ENCODE data around the gene GPRC5C. TPM values are rescaled to one million over a fixed set of nuclear protein-coding genes. Genes with fewer than 3 reads are reported as not detected.

The GPRC5C gene
- total RNA-seq, 1 experiment from 2014 or later, result 15.5 TPM

GRCh38 chr17:74407384-74407783, 24.5 kb upstream of the GPRC5C start:
- Histone ChIP-seq H3K56ac (ENCODE audit: insufficient read length, low read depth, low read length) (no peak overlapping the region), H3K4ac (ENCODE audit: low read depth, low read length) (no peak overlapping the region), H3K4me2 (ENCODE audit: insufficient read depth, insufficient read length, low read length) (no peak overlapping the region), H4K20me1 (ENCODE audit: control insufficient read depth, insufficient read depth, insufficient read length) (no peaks in the 10 kb centered on the region), H2BK120ac (ENCODE audit: low read depth, low read length, poor library complexity, severe bottlenecking) (no peak overlapping the region), H2BK20ac (ENCODE audit: low read depth, low read length, poor library complexity, severe bottlenecking) (no peak overlapping the region), H2BK15ac (ENCODE audit: low read depth, low read length) (no peak overlapping the region), H3K9ac (ENCODE audit: extremely low read depth, insufficient read length, low read length) (no peak overlapping the region), H3K18ac (ENCODE audit: insufficient read length, low read depth, low read length) (no peak overlapping the region), H3K27ac (ENCODE audit: insufficient read length, low read depth, low read length) (no peak overlapping the region), H3K79me2 (ENCODE audit: insufficient read depth, low read length) (no peaks in the 10 kb centered on the region), H3K9me3 (ENCODE audit: control insufficient read depth, low read depth, low read length) (no peaks in the 10 kb centered on the region), H3K23ac (ENCODE audit: insufficient read length, low read depth, low read length) (no peak overlapping the region), H4K5ac (ENCODE audit: insufficient read length, low read depth, low read length) (no peak overlapping the region), H3T11ph (ENCODE audit: low read length) (no peak overlapping the region), H4K8ac (replicated peaks; ENCODE audit: insufficient read length, low read depth, low read length) (no peak overlapping the region), H3K4me1 (ENCODE audit: insufficient read depth, low read length) (peaks cover 5% of the 10 kb centered on the region; the same call in 1 of the 2 replicates), H3K14ac (ENCODE audit: insufficient read depth, low read length) (no peak overlapping the region), H2BK5ac (ENCODE audit: insufficient read length, low read length) (no peak overlapping the region), H2AFZ (ENCODE audit: low read length) (no peak overlapping the region), H2BK12ac (ENCODE audit: insufficient read length, low read depth, low read length) (no peak overlapping the region), H2AK5ac (ENCODE audit: insufficient read length, low read length) (no peak overlapping the region), H3K23me2 (ENCODE audit: insufficient read length, low read depth, low read length, poor library complexity, severe bottlenecking) (no peaks in the 10 kb centered on the region), H3K79me1 (ENCODE audit: insufficient read depth, low read depth, low read length, poor library complexity, severe bottlenecking) (no peaks in the 10 kb centered on the region), H4K91ac (ENCODE audit: insufficient read length, low read depth, low read length) (no peak overlapping the region), H3K27me3 (ENCODE audit: insufficient read depth, low read length) (no peaks in the 10 kb centered on the region)
- no CpG with 5 or more reads among the region's 5 CpGs for WGBS (ENCODE audit: extremely low coverage, insufficient read length, low lambda C conversion rate)
- DNase-seq, result no peak
- Mint-ChIP-seq H3K4me3 (no peak overlapping the region), H3K27me3 (ENCODE audit: low read depth) (peaks cover 9% of the 10 kb centered on the region), H3K4me1 (peaks cover 14 to 26% of the 10 kb centered on the region in 2 experiments), H3K27ac (peak overlapping the region in 2 of 3 experiments; percentile 17 to 85; a peak in 1 of 7 replicates), H3K36me3 (ENCODE audit: insufficient read depth in 1 of 3, low read depth in 3 of 3) (peaks cover 0 to 6% (median 0%) of the 10 kb centered on the region in 3 experiments; a peak in 2 of 7 replicates), H3K9me3 (peaks cover 0 to 6% of the 10 kb centered on the region in 2 experiments; a peak in 1 of 5 replicates)
- no peak for TF ChIP-seq CTCF (conservative IDR thresholded peaks at IDR 0.05)

Measured in H9 (cell line).